ENCODE results near the gene PDIK1L. TPM values are rescaled to one million over a fixed set of nuclear protein-coding genes. Genes with fewer than 3 reads are reported as not detected.
A peak's percentile ranks its signal among the peaks of the same experiment; 100 is the strongest.

PDIK1L gene
- total and polyA plus RNA-seq, 9 of the 15 experiments (the other 6 are each of a cell fraction or from before 2014, with no cell fraction given), result 12.8 to 30.2 (median 21.5) TPM

DNA sequence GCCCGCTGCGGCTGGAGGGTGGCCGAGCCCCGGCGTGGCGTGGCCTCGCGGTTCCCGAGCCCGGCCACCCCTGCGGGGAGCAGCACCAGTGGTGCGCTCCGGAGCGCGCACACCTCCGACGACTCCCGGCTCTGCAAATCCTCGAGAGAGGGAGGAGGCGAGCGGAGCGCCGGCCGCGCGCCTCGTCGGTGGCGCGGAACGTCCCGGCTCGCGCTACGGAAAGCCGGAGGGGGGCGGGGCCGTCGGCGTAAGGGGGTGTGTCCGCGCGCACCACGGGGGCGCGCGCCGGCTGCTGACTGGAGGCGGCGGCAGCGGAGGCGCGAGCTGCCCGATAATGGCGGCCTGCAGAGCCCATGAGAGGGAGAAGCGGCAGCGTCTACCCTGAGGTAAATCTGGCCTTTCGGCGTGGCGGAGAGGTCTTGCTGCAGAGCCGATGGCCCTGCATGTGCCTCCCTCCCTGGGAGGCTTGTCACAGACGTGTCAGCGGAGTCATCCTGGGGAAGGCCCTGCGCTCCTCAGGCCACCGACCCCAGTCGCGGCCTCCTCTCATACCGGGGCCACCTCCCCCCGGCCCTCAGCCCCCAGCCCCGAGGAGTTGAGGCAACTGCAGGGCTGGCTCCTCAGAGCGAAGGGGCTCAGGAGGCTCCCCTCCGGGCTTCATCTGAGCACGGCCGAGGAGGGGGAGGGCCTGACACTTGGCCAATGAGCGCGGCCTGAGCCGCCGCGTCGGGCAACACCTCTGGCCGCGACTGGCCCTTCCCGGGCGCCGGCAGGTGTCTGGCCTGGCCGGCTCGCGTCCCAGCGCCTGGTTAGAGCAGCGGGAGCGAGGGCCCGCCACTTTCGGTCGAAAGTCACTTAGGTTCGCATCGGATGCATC is at the start of gene PDIK1L (continued):
- 0 out of 2 replicates have a peak, but pooled peaks have one; percentile 20 for TF ChIP-seq ZBTB7A (IDR thresholded peaks at IDR 0.05; ENCODE audit: borderline replicate concordance, control insufficient read depth, low read depth, low read length)
- peak; percentile 98 for TF ChIP-seq CTBP1 (IDR thresholded peaks at IDR 0.05; ENCODE audit: borderline replicate concordance)
- no peak for TF ChIP-seq CLOCK (CRISPR knock-in tag; IDR thresholded peaks at IDR 0.05; ENCODE audit: borderline replicate concordance)
- TF ChIP-seq YY1 (IDR thresholded peaks at IDR 0.05; ENCODE audit: borderline replicate concordance in 1 of 3, control insufficient read depth in 1 of 3, extremely low read depth in 1 of 3, insufficient read depth in 3 of 3, insufficient read length in 1 of 3, insufficient replicate concordance in 2 of 3, low read depth in 1 of 3, low read length in 2 of 3), result peak; percentile 87 to 98 (median 96)
- TF ChIP-seq, protein P1, sequence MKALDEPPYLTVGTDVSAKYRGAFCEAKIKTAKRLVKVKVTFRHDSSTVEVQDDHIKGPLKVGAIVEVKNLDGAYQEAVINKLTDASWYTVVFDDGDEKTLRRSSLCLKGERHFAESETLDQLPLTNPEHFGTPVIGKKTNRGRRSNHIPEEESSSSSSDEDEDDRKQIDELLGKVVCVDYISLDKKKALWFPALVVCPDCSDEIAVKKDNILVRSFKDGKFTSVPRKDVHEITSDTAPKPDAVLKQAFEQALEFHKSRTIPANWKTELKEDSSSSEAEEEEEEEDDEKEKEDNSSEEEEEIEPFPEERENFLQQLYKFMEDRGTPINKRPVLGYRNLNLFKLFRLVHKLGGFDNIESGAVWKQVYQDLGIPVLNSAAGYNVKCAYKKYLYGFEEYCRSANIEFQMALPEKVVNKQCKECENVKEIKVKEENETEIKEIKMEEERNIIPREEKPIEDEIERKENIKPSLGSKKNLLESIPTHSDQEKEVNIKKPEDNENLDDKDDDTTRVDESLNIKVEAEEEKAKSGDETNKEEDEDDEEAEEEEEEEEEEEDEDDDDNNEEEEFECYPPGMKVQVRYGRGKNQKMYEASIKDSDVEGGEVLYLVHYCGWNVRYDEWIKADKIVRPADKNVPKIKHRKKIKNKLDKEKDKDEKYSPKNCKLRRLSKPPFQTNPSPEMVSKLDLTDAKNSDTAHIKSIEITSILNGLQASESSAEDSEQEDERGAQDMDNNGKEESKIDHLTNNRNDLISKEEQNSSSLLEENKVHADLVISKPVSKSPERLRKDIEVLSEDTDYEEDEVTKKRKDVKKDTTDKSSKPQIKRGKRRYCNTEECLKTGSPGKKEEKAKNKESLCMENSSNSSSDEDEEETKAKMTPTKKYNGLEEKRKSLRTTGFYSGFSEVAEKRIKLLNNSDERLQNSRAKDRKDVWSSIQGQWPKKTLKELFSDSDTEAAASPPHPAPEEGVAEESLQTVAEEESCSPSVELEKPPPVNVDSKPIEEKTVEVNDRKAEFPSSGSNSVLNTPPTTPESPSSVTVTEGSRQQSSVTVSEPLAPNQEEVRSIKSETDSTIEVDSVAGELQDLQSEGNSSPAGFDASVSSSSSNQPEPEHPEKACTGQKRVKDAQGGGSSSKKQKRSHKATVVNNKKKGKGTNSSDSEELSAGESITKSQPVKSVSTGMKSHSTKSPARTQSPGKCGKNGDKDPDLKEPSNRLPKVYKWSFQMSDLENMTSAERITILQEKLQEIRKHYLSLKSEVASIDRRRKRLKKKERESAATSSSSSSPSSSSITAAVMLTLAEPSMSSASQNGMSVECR (CRISPR knock-in tag; IDR thresholded peaks at IDR 0.05), result peak; percentile 73; the same call in 1 of the 2 replicates
- TF ChIP-seq MXI1 (IDR thresholded peaks at IDR 0.05; ENCODE audit: low read depth, low read length), result peak; percentile 90
- no peak for TF ChIP-seq SPI1 (IDR thresholded peaks at IDR 0.05; ENCODE audit: borderline replicate concordance, low read depth, low read length)
- TF ChIP-seq CSDE1 (IDR thresholded peaks at IDR 0.05), result no peak
- 0 out of 2 replicates have a peak, but pooled peaks have one; percentile 14 for TF ChIP-seq ZNF436 (CRISPR knock-in tag; IDR thresholded peaks at IDR 0.05)
- peak; percentile 68 for TF ChIP-seq POU5F1 (IDR thresholded peaks at IDR 0.05; ENCODE audit: borderline replicate concordance, low read depth, low read length, partially characterized antibody)
- no peak for TF ChIP-seq TEAD2 (tag; IDR thresholded peaks at IDR 0.05)
- TF ChIP-seq MAFK (IDR thresholded peaks at IDR 0.05; ENCODE audit: low read length), result no peak
- no peak for TF ChIP-seq SLC30A9 (CRISPR knock-in tag; IDR thresholded peaks at IDR 0.05)
- no peak for TF ChIP-seq HMG20A (CRISPR knock-in tag; conservative IDR thresholded peaks at IDR 0.05)
- no peak for TF ChIP-seq PHB2 (IDR thresholded peaks at IDR 0.05; ENCODE audit: low read depth)
- TF ChIP-seq SP1 (CRISPR knock-in tag; IDR thresholded peaks at IDR 0.05), result peak; percentile 85
- 0 out of 2 replicates have a peak, but pooled peaks have one; percentile 29 for TF ChIP-seq ZNF324 (CRISPR knock-in tag; IDR thresholded peaks at IDR 0.05)
- TF ChIP-seq GABPB2 (CRISPR knock-in tag; conservative IDR thresholded peaks at IDR 0.05), result no peak
